ENCODE measurements around the gene RAP2A. TPM values are rescaled to one million over a fixed set of nuclear protein-coding genes. Genes with fewer than 3 reads are reported as not detected.

RAP2A gene
- total and polyA plus RNA-seq, 9 of the 15 experiments (the other 6 are each of a cell fraction or from before 2014, with no cell fraction given) = 1.8 to 11.7 (median 5.6) TPM

DNA sequence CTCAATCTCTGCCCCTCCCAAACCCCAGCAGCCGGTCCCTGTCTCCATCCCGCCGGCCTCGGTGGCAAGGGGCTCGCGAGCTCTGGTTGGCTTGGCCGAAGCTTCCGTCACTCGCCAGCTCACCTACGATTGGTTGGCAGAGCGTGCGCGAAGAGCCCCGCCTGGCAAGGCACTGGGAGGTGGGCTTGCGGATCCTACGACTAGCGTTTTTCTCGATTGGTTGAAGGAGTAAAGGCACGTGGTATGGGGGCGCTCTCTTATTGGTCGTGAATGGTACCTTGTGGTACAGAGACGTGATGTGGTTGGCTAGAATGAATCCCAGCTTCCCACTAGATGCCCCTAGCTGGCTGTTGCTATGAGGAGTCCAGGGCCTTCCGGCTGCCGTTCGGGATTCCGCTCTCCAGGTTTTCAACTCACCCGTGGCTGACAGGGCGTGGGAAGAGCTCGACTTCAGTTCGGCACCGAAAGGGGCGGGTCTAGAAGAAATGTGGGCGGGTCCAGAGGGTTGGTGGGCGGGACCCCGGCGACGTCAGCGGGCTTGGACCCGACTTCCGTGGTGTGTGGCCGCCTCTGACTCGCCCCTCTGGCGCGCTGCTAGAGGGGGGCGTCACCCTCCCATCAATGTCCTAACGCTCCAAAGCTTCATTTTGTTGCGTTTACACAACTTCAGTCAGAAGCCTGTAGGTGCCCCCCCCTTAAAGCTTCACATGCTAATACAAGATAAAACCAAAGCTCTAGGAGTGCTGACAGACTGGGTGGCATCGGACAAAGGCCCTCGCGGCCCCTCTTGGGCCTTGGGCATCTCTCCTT lies 847 bp upstream of the RAP2A start (continued):
- TF ChIP-seq SAP30 (IDR thresholded peaks at IDR 0.05; ENCODE audit: borderline replicate concordance, insufficient read depth, low read depth, low read length, poor library complexity, severe bottlenecking) (peak; percentile 68), CREM (IDR thresholded peaks at IDR 0.05; ENCODE audit: low read depth) (peak; percentile 85), KHSRP (IDR thresholded peaks at IDR 0.05) (no peak), RFX5 (IDR thresholded peaks at IDR 0.05; ENCODE audit: low read depth, low read length) (0 out of 2 replicates have a peak, but pooled peaks have one; percentile 32), BRD4 (IDR thresholded peaks at IDR 0.05) (0 out of 2 replicates have a peak, but pooled peaks have one; percentile 67), CREBBP (IDR thresholded peaks at IDR 0.05; ENCODE audit: low read depth, low read length) (no peak), RFX1 (IDR thresholded peaks at IDR 0.05) (peak; percentile 45), MYBL2 (IDR thresholded peaks at IDR 0.05; ENCODE audit: low read depth) (peak; percentile 14; the same call in 1 of the 2 replicates), MYBL2 (CRISPR knock-in tag; IDR thresholded peaks at IDR 0.05; ENCODE audit: borderline replicate concordance) (no peak), GABPB2 (CRISPR knock-in tag; conservative IDR thresholded peaks at IDR 0.05) (no peak), CREB1 (IDR thresholded peaks at IDR 0.05) (peak; percentile 65), CREB1 (CRISPR knock-in tag; IDR thresholded peaks at IDR 0.05) (peak; percentile 76), POLR2G (IDR thresholded peaks at IDR 0.05; ENCODE audit: low read depth, low read length) (peak; percentile 77), FOXP1 (CRISPR knock-in tag; IDR thresholded peaks at IDR 0.05) (peak; percentile 69; the same call in 1 of the 2 replicates), KDM5B (IDR thresholded peaks at IDR 0.05; ENCODE audit: insufficient replicate concordance, low read depth, low read length) (peak; percentile 42), ZBTB7A (IDR thresholded peaks at IDR 0.05; ENCODE audit: borderline replicate concordance, control insufficient read depth, low read depth, low read length) (peak; percentile 41; the same call in 1 of the 2 replicates), FOXA1 (IDR thresholded peaks at IDR 0.05; ENCODE audit: borderline replicate concordance) (no peak), NEUROD1 (IDR thresholded peaks at IDR 0.05; ENCODE audit: borderline replicate concordance, low read depth, low read length, partially characterized antibody) (peak; percentile 71), SP1 (CRISPR knock-in tag; IDR thresholded peaks at IDR 0.05) (peak; percentile 90), ZEB2 (IDR thresholded peaks at IDR 0.05) (no peak)
- TF ChIP-seq, protein P1, sequence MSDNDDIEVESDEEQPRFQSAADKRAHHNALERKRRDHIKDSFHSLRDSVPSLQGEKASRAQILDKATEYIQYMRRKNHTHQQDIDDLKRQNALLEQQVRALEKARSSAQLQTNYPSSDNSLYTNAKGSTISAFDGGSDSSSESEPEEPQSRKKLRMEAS (CRISPR knock-in tag; IDR thresholded peaks at IDR 0.05) = 0 out of 2 replicates have a peak, but pooled peaks have one; percentile 19
- TF ChIP-seq, protein P2, sequence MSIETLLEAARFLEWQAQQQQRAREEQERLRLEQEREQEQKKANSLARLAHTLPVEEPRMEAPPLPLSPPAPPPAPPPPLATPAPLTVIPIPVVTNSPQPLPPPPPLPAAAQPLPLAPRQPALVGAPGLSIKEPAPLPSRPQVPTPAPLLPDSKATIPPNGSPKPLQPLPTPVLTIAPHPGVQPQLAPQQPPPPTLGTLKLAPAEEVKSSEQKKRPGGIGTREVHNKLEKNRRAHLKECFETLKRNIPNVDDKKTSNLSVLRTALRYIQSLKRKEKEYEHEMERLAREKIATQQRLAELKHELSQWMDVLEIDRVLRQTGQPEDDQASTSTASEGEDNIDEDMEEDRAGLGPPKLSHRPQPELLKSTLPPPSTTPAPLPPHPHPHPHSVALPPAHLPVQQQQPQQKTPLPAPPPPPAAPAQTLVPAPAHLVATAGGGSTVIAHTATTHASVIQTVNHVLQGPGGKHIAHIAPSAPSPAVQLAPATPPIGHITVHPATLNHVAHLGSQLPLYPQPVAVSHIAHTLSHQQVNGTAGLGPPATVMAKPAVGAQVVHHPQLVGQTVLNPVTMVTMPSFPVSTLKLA (conservative IDR thresholded peaks at IDR 0.05) = peak; percentile 30 to 44; a peak in 1 of 4 replicates
- TF ChIP-seq, protein P3, sequence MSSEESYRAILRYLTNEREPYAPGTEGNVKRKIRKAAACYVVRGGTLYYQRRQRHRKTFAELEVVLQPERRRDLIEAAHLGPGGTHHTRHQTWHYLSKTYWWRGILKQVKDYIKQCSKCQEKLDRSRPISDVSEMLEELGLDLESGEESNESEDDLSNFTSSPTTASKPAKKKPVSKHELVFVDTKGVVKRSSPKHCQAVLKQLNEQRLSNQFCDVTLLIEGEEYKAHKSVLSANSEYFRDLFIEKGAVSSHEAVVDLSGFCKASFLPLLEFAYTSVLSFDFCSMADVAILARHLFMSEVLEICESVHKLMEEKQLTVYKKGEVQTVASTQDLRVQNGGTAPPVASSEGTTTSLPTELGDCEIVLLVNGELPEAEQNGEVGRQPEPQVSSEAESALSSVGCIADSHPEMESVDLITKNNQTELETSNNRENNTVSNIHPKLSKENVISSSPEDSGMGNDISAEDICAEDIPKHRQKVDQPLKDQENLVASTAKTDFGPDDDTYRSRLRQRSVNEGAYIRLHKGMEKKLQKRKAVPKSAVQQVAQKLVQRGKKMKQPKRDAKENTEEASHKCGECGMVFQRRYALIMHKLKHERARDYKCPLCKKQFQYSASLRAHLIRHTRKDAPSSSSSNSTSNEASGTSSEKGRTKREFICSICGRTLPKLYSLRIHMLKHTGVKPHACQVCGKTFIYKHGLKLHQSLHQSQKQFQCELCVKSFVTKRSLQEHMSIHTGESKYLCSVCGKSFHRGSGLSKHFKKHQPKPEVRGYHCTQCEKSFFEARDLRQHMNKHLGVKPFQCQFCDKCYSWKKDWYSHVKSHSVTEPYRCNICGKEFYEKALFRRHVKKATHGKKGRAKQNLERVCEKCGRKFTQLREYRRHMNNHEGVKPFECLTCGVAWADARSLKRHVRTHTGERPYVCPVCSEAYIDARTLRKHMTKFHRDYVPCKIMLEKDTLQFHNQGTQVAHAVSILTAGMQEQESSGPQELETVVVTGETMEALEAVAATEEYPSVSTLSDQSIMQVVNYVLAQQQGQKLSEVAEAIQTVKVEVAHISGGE (CRISPR knock-in tag; IDR thresholded peaks at IDR 0.05) = peak in 1 of 3 experiments; percentile 1; a peak in 1 of 6 replicates
